ENCODE results near the gene ZNF804B.

ZNF804B gene

GRCh38 chr7:89001306-89001705 is 241.8 kb downstream of the ZNF804B start:
- DNase-seq: no peak

- DNase-seq: no peak
Observed at GRCh38 chr7:89002981-89003956, 243.8 kb downstream of the ZNF804B start.

- DNase-seq: no peak
Observed at GRCh38 chr7:89012016-89012415, 252.5 kb downstream of the ZNF804B start.

- DNase-seq: no peak
Observed at GRCh38 chr7:89017695-89018094, 258.2 kb downstream of the ZNF804B start.

GRCh38 chr7:89021741-89022140 is 262.2 kb downstream of the ZNF804B start:
- DNase-seq: no peak

- DNase-seq: no peak
Observed at GRCh38 chr7:89023206-89023605, 263.7 kb downstream of the ZNF804B start.

- DNase-seq: no peak
Observed at GRCh38 chr7:89023877-89024276, 264.4 kb downstream of the ZNF804B start.

- DNase-seq: no peak
Observed at GRCh38 chr7:89027781-89028180, 268.3 kb downstream of the ZNF804B start.

GRCh38 chr7:89028319-89028718 is 268.8 kb downstream of the ZNF804B start:
- no peak for DNase-seq

- DNase-seq: no peak
Observed at GRCh38 chr7:89029864-89030263, 270.4 kb downstream of the ZNF804B start.

- DNase-seq: no peak
Observed at GRCh38 chr7:89041240-89041639, 281.7 kb downstream of the ZNF804B start.

GRCh38 chr7:89042940-89043339 is 283.4 kb downstream of the ZNF804B start:
- DNase-seq: no peak

- no peak for DNase-seq
Observed at GRCh38 chr7:89049043-89049442, 289.5 kb downstream of the ZNF804B start.

GRCh38 chr7:89053130-89053529 is 293.6 kb downstream of the ZNF804B start:
- DNase-seq: no peak

GRCh38 chr7:89054361-89054760 is 294.9 kb downstream of the ZNF804B start:
- no peak for DNase-seq

- DNase-seq: no peak
Observed at GRCh38 chr7:89060234-89060633, 300.7 kb downstream of the ZNF804B start.

GRCh38 chr7:89064831-89065230 is 305.3 kb downstream of the ZNF804B start:
- DNase-seq: no peak

GRCh38 chr7:89067048-89067447 is 307.5 kb downstream of the ZNF804B start:
- DNase-seq: no peak

GRCh38 chr7:89072081-89072480 is 312.6 kb downstream of the ZNF804B start:
- DNase-seq: no peak

GRCh38 chr7:89073776-89074175 is 314.3 kb downstream of the ZNF804B start:
- no peak for DNase-seq

- DNase-seq: no peak
Observed at GRCh38 chr7:89077992-89078391, 318.5 kb downstream of the ZNF804B start.

GRCh38 chr7:89085580-89085979 is 326.1 kb downstream of the ZNF804B start:
- DNase-seq: no peak

- no peak for DNase-seq
Observed at GRCh38 chr7:89091550-89091949, 332.1 kb downstream of the ZNF804B start.

GRCh38 chr7:89094269-89094668 is 334.8 kb downstream of the ZNF804B start:
- DNase-seq: no peak

GRCh38 chr7:89103564-89103963 is 344.1 kb downstream of the ZNF804B start:
- no peak for DNase-seq

Measured in stimulated activated CD4-positive, alpha-beta T cell treated with anti-CD3 and anti-CD28 coated beads, Interleukin-1b, Interleukin-23, amount 100 ng/mL, for 48 hours (primary cell).